ENCODE results near the gene DLGAP1.

DNA sequence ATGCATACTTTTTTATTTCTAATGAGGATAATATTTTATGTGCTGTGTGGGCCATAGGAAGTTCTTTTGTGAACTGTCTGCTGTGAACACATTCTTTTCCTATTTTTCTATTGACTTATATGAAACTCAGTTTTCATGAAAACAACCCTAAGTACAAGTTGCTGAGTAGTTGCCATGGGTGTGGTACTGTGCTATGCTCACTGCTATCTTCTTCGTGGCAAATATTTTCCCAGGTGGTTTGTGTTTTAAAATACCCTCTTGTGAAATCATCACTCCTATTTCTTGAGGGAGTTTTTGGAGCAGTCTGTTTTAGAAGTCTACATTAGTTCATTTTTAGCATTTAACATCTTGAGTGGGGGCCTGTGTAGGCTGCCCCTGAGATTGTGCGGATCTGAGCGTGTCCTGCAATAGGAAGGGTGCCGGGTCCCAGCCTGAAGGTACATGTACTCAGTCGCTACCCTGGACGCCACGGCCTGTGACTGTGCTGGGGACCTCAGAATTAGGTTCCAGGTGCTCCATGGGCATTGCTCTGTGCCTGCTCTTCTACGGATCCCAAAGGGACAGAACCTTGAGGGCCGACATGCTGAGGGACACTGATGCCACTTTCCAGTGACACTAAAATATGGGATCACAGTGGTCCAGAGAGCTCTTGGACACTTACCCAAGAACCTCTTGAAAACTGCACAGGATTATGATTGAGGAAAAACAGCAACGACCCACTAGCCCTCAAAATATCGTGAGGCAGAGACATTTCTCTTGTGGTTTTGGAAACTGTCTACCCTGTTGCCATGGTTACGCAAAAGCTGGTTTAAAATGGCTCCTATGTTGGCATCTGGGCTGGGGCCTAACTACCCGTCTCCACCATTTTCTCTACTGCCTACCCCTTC is 524.7 kb downstream of the DLGAP1 start:
- TF ChIP-seq, protein P1, sequence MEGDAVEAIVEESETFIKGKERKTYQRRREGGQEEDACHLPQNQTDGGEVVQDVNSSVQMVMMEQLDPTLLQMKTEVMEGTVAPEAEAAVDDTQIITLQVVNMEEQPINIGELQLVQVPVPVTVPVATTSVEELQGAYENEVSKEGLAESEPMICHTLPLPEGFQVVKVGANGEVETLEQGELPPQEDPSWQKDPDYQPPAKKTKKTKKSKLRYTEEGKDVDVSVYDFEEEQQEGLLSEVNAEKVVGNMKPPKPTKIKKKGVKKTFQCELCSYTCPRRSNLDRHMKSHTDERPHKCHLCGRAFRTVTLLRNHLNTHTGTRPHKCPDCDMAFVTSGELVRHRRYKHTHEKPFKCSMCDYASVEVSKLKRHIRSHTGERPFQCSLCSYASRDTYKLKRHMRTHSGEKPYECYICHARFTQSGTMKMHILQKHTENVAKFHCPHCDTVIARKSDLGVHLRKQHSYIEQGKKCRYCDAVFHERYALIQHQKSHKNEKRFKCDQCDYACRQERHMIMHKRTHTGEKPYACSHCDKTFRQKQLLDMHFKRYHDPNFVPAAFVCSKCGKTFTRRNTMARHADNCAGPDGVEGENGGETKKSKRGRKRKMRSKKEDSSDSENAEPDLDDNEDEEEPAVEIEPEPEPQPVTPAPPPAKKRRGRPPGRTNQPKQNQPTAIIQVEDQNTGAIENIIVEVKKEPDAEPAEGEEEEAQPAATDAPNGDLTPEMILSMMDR (IDR thresholded peaks at IDR 0.05; ENCODE audit: insufficient read depth, low read length, poor library complexity, severe bottlenecking), result no peak
- no peak for TF ChIP-seq EZH2phosphoT487 (conservative IDR thresholded peaks at IDR 0.05; ENCODE audit: low read length)
